Right lobe of liver (tissue), 4 donors: ENCODE measurements around the gene MRPS18B.

Source experiments
- CTCF ChIP-seq, 4 donors: fragments of 200-600 bp in 3 of 4; fragments of 450-650 bp in 1 of 4; IDR thresholded peaks; one replicate each; pipeline versions ENCODE4 v1.5.1 to v1.8.0; 2016 to 2022; ENCODE audit warnings: antibody characterized with exemption in 4 of 4, mild to moderate bottlenecking in 2 of 4
- POLR2A ChIP-seq: fragments of 450-650 bp; IDR thresholded peaks from one replicate; pipeline ENCODE4 v1.6.1; 2017; ENCODE audit warnings: antibody characterized with exemption, mild to moderate bottlenecking
- donor health status: DM: no; HTN: no; CAD: no.
- donor health status: DM: no; HTN: no; CAD: no.
- donor health status: DM: no; HTN: yes; CAD: no.

- no peak for TF ChIP-seq CTCF (IDR thresholded peaks at IDR 0.05)
- no peak for TF ChIP-seq POLR2A
Measured at GRCh38 chr6:30641048-30641447, 23.4 kb downstream of the MRPS18B start.
